Urothelium cell line (cell line): ENCODE measurements around the gene ALPG.
"Not testable (repeated sequence)": the region's sequence is repeated elsewhere in the genome, so short reads cannot be mapped to it uniquely, and the experiment has no call there.

Experiments used
- DNase-seq: peaks from one replicate; pipeline ENCODE4 v3.0.0; 2011; ENCODE audit warnings: low spot score, mixed read lengths
- FAIRE-seq: peaks from 2 replicates; lab custom pipeline; 2011; peaks lifted over from hg19 to GRCh38; lab: Jason Lieb, UNC

The ALPG gene

DNA sequence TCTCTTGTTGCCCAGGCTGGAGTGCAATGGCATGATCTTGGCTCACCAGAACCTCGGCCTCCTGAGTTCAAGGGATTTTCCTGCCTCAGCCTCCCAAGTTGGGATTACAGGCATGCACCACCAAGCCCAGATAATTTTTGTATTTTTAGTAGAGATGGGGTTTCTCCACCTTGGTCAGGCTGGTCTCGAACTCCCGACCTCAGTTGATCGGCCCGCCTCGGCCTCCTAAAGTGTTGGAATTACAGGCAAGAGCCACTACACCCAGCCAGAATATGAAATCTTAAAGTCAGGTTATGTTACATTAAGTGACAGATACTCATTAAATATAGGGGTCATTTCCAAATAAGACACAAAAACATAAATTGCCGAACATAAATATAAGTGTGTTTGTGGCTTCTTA, 12.2 kb upstream of the ALPG start:
- not testable (repeated sequence) for FAIRE-seq, DNase-seq

DNA sequence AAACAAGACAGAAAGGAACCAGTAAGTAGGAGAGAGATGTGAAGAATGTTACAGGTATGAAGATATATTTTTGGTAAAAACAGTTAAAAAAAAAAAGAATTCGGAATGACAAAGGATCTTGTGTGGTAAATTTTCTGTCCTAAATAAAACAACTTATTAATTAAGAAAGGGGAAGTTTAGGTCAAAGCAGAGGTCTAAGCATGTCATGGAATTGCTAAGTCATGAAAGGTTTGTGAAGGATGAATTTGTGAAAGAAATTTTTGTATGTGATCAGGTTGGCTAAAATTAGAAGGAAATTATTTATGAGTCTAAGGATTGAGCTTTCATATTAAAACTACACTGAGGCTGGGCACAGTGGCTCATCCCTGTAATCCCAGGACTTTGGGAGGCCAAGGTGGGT, 11.1 kb upstream of the ALPG start:
- DNase-seq (no peak), FAIRE-seq (no peak)

DNA sequence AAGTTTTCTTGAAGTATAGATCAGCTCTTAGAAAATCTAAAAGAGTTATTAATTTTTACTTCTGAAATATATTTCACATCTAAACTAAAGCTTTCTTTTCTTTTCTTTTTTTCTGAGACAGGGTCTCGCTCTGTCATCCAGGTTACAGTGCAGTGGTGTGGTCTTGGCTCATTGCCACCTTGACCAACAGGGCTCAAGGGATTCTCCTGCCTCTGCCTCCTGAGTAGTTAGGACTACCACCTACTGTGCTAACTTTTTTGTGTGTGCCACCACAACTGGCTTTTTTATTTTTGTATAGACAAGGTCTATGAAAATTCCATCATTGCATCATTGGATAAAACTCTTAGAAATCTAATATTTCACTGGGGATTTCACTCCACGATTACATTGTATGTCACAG, 10.0 kb upstream of the ALPG start:
- no peak for FAIRE-seq

DNA sequence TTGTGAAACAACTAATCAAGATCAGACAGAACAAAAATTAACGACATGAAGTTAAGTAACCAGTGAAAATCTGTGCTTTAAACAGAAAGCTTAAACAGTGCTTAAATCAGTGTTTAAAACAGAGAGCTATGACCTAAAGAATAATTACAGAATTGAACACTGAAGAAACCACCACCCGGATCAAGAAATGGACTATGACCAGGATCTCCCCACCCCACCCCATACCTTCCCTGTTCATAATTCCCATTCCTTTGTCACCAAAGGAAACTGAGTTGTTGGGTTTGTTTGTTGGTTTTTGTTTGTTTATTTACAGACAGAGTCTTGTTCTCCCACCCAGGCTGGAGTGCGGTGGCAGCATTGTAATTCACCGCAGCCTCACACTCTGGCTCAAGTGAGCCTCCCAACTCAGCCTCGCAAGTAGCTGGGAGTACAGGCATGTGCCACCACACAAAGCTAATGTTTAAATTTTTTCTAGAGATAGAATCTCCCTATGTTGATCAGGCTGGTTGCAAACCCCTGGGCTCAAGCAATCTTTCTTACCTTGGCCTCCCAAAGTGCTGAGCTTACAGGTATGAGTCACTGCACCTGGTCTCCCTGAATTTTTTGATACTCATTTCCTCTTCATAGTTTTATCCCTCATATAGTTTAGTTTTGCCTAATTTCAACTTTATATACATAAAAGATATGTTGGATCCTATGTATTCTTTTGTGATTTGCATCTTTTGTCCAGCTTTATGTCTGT, 8.2 kb upstream of the ALPG start:
- DNase-seq (no peak), FAIRE-seq (no peak)

More for the DNA sequence above, 10.0 kb upstream of the ALPG start:
- no peak for DNase-seq

DNA sequence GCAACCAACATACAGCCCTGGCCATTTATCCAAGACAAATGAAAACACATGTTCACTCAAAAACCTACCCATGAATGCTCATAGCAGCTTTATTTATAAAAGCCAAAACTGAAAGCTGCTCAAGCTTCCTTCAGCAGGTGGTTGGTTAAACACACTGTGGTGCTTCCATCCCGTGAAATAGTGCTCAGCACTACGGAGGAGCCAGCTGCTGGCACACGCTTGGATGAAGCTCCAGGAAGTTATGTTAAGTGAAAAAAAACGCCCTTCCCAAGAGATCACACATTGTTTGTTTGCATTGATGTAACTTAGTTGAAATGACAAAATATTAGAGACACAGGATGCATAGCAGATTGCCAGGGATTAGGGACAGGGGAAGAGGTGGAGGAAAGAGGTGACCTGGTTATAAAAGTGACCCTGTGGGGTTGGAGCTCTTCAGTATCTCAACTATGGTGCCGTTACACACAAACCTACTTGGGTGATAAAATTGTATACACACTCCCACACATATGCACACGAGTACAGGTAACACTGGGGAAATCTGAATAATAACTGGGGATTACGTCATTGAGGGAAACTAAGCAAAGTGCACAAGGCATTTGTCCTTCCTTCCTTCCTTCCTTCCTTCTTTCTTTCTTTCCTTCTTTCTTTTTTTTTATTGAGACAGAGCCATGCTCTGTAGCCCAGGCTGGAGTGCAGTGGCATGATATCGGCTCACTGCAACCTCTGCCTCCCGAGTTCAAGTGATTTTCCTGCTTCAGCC, 6.2 kb upstream of the ALPG start:
- DNase-seq, result no peak
- no peak for FAIRE-seq

DNA sequence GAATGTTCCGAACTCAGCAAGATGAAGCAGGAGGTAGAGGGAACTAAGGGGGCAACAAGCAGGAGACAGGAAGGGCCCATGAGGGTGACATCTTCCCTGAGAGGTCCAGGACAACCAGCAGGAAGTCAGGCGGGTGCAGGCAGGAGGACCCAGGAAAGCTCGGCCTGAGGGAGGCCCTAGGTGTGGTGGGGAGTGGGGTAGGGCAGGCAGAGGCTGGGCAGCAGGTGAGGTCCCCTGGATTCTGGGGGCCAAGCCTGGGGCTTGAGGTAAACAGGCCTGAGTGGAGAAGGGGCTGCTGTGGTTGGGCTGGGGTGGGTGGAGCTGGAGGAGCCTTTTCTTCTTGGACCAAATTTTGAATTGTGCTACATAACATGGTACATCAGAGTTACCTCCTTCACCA, 4.1 kb upstream of the ALPG start:
- no peak for FAIRE-seq
- no peak for DNase-seq

DNA sequence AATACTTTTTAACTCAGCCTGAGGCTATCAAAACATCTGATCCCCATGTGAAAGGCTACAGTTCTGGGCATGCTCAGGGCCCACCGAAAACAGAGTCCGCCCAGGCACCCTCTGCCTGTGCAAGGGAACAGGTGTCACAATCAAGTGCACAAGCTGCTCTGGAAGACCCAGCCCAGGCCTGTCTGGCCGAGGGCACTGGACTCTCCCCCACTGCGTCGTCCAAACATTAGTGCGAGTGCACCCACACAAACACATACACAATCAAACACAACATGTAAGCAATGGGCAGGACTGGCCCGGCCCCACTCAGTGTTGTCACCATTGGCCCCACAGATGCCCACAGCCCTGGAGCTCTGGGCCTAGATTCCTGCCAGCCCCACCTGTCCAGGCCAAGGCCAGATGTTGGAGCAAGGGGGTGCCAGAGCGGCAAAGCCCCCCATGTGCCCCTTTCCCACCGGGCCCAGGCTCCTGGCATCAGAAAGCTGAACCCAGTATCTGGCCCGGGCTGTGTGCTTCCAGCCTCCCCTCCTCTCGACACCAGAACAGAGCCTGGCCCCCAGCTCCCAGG, 617 bp upstream of the ALPG start:
- FAIRE-seq (no peak), DNase-seq (no peak)

DNA sequence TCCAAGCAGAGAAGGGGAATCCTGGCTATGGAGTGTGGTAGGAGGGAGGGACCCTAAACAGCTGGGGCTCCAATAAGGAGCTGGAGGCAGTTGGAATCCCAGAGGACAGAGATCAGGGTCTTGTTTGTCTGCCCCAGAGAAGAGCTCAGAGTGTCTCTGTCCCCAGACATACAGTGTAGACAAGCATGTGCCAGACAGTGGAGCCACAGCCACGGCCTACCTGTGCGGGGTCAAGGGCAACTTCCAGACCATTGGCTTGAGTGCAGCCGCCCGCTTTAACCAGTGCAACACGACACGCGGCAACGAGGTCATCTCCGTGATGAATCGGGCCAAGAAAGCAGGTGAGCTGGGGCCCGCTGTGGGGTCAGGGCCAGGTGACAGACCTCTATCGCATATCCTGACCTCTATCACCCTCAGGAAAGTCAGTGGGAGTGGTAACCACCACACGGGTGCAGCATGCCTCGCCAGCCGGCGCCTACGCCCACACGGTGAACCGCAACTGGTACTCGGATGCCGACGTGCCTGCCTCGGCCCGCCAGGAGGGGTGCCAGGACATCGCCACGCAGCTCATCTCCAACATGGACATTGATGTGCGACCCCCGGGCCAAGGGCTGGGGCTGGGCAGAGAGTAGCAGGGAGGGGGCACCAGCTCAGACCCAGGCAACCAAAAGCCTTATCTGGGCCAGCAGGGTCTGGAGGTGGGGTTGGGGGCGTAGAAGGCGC, 945 bp downstream of the ALPG start:
- DNase-seq, FAIRE-seq: not testable (repeated sequence)

DNA sequence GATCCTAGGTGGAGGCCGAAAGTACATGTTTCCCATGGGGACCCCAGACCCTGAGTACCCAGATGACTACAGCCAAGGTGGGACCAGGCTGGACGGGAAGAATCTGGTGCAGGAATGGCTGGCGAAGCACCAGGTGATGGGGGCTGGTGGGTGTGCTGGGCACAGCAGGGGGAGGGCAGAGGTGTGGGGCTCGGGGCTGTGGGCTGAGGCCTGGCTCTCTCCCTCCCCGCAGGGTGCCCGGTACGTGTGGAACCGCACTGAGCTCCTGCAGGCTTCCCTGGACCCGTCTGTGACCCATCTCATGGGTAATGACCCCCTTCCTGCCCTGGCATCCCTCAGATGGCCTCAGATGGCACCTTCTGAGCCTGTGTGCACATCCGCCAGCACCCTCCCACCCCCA, 1.6 kb downstream of the ALPG start:
- FAIRE-seq, result peak; percentile 53
- not testable (repeated sequence) for DNase-seq

DNA sequence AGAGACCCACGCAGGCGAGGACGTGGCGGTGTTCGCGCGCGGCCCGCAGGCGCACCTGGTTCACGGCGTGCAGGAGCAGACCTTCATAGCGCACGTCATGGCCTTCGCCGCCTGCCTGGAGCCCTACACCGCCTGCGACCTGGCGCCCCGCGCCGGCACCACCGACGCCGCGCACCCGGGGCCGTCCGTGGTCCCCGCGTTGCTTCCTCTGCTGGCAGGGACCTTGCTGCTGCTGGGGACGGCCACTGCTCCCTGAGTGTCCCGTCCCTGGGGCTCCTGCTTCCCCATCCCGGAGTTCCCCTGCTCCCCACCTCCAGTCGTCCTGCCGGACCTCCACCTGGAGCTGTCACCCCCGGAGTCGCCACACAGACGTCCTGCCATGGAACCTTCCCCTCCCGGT, 3.0 kb downstream of the ALPG start:
- DNase-seq, result not testable (repeated sequence)
- peak; percentile 79 for FAIRE-seq

DNA sequence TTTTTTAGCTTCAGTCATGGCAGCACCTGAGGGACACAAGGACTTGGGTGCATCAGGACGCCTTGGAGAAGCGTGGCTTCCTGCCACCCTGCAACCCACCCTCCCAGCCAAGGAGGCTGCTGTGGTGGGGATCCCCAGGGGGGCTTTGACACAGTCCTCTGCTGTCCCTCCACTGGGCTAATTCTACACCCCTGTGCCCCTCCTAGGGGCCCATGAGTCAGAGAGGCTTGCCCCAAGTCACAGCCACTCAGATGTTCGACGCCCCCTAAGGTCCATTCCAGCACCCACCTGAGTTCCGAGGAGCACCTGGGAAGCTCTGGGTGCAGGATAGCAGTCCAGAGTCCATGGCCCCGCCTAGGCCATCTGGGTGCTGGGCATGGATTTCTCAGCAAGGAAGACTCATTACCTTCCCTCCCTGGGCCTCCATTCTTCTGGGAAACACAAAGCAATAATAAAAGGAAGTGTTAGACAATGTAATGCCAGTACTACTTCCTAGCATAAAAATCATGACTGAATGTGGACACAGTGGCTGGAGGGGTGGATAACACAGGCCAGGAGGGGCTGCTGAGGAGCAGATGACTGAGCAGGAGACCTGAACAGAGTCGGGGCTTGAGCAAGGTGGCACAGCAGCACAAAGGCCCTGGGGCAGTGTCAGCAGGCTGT, 3.7 kb downstream of the ALPG start:
- FAIRE-seq, result no peak
- DNase-seq, result no peak

DNA sequence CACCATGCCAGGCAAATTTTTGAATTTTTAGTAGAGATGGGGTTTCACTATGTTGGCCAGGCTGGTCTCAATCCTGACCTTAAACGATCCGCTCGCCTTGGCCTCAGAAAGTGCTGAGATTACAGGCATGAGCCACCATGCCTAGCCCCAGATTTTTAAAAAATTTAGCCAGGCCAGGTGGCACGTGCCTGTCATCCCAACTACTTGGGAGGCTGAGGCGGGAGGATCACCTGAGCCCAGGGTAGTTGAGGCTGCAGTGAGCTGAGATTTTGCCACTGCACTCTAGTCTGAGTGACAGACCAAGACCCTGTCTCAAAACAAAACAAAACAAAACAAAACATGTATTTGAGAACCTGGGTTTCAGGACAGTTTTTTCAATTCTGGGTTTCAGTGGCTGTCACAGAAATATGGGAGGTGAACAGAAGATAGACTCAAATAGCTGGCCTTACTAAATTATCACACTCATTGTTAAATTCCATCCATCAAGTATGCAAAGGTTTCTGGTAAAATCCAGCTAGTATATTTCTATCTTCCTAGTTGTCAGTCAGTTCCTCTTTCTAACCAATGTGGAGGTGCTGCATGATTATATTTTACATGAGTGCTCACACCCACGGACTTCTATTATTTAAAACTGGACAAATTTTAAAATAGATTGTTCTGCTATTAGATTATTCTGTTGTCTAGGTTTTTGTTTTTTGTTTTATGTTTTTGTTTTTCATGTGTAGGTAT, 5.4 kb downstream of the ALPG start:
- FAIRE-seq (no peak), DNase-seq (no peak)

DNA sequence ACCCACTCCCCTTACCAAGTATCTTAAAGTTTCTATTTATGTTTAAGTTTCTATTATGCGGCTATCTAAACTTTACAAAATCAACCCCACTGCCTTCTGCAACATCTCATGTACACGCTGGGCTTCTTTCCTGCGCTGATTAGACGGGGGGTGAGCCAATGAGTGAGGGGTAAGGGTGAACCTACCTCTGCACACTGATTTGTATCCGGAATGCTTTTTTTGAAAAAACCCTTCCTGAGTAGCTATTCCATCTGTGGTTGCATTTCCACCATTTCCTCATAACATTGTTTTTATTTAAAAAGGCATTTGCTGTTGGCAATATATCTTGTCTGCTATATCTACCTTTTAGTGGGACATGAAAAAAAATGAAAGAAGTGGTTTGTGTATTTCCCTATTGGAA, 6.3 kb downstream of the ALPG start:
- DNase-seq (no peak), FAIRE-seq (no peak)

DNA sequence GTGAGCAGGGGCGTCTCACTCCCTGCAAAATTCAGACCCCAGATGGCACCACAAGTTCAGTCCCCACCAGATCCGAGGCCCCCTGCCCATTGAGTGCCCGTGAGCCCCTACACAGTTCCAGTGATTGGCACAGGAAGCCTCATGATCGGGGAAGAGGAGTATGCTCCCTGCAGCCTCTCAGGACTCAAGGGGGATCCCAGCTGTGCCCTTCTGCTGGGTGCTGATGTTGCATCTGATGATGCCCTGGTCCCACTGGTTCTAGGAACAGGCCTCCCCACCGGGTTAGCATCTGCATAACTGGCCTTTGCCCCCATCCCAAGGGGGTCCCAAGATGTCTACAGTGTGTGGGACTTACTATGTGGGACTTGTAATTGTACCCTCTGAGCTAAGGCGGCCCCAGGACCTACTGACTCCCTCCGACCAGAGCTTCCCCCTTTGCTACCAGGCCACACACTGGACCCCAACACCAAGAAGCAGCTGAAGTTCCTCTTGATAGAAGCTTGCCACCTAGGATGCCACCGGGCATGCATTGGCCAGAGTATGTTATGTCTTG, 8.6 kb downstream of the ALPG start:
- no peak for DNase-seq
- no peak for FAIRE-seq

DNA sequence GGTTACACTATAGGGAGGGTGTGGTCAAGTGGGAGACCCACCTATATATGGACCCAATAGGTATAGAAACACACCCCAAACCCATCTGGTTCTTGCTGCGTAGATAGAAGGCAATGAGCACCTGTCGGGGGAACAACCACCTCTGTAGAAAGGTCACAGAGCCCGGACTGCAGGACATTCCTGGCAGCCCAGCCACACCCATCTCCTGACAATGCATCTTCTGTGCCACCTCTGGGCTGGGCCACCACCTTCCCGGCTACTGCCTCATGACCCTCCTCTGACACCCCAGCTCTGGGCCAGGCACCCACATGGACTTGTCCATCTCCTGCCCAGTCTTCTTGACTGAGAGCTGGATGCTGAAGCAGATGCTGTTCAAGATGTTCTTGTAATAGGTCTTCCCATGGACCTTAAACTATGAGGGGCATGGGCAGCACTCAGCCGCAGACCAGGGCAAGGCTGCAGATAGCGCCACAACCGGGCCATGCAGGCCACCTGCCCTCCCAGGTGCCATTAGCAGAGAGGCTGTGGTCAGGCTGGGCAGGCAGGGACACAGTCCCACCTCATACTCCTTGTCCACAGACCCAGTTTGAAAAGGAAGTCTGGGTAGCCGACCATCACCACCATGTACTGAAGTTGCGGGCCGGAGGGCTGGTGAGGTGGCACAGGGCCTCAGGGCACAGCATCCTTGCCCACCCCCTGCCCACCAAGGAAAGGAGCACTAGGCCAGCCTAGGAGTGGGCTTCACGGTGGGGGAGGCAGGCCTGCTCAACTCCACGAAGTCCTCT, 9.3 kb downstream of the ALPG start:
- FAIRE-seq, result no peak

DNA sequence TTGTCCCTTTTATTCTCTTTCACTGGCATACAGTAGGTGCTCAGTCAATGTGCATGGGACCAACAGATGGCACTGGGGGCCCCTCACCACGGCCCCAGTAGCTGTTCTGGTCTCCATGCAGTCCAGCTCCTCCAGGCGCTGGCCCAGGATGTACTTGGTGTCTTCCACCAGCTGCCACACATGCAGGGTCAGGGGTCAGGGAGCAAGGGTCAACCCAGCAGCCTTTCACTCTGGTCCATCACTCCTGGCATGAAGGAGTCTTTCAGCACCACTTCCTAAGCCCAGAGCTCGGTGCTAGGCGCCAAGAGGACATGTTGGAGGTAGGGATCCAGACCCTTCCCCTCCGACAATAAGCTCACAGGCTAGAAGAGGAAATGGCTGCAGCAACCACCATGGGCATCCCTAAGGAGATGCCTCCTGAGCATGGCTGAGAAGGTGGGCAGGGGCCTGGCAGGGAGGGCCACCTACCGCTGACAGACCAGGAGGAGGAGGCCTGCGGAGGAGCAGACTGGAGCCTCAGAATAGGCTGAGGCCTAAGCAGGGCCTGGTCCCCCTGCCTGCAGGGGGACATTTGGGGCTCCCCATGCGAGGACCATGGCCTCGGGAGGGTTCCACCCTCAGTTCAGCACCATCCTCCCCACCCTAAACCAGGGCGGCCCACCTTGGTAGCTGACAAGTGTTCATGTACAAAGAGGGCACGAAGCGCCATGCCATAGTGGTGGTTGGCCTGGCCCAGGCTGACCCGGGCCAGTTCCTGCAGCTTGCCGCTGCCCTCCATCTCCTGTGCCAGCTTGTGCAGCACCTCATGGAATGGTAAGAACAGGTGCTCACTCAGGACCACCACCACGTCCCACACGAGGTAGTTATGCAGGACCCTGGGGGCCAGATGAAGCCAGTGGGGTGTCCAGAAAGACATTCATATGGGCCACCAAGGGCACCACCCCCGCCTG, 10.2 kb downstream of the ALPG start:
- FAIRE-seq (no peak), DNase-seq (no peak)

More for the DNA sequence above, 9.3 kb downstream of the ALPG start:
- no peak for DNase-seq

DNA sequence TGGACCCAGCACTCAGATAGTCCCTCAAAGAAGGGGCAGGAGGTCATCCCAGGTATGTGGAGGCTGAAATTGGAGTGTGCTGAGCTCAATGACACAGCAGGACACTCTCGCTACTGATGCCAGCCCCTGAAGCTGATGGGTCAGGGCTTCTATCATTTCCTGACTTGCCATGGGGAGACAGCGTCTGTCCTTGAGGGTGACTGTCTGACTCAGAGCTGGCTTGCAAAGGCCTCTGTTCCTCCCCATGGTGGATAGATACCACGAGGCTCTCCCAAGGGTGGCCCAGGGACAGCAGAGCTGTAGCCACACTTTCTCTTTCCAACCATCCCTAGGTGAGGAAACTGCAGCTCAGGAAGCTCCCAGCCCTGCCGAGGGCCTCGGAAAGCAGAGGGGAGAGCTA, 10.8 kb downstream of the ALPG start:
- DNase-seq, result no peak
- FAIRE-seq, result no peak

DNA sequence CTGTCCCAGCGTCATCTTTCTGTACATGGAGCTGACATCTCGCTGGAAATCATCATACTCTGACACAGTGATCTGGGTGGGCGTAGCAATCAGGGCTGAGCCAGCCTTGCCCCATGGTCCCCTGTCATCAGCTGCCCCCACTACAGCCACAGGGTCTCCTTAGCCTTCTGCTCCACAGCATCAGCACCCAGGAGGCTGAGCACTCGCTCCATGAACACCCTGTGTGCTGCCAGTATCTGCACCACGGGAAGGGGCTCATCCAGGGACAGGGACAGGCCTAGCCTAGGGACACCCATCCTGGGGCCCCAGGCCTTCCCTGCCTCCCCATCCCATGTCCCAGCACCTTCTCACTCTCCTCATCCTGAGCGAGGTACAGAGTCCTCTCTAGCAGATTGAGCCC, 11.4 kb downstream of the ALPG start:
- DNase-seq (no peak), FAIRE-seq (no peak)
